ENCODE data around the gene MAPK8.

Gene MAPK8

DNA sequence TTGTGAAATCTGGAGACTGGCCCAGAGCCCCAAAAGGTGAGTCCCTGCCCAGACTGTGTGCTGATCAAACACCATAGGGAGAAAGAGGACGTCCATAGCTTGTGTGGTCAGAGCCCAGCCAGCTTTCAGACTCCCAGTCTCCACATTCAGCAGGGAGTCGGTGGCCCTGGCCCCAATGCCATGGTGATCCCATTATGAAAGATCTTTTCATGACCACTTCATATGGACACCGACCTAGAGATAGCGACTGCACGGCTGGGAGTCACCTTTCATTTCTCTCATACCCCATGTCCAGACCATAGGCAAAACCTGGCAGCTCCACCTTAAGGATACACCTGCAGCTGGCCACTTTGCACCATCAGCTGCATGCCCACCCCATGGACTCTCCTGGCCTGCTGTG, 172.0 kb downstream of the MAPK8 start:
- no peaks in the 10 kb centered on the region for H3K27me3 ChIP-seq (ENCODE audit: control insufficient read depth in 1 of 2, insufficient read depth in 2 of 2, low read length in 2 of 2)

GRCh38 chr10:48478980-48479811, 172.7 kb downstream of the MAPK8 start:
- Histone ChIP-seq H3K27ac (ENCODE audit: low read depth, low read length) (no peak overlapping the region), H3K4me3 (ENCODE audit: low read depth in 1 of 2, low read length in 2 of 2) (no peak overlapping the region), H3K9ac (ENCODE audit: low read depth in 1 of 2, low read length in 2 of 2) (no peak overlapping the region), H3K9me3 (ENCODE audit: control insufficient read depth in 1 of 2, low read length in 2 of 2) (no peaks in the 10 kb centered on the region), H3K4me1 (ENCODE audit: control insufficient read depth in 1 of 2, insufficient read depth in 2 of 2, low read length in 2 of 2) (no peaks in the 10 kb centered on the region), H3K27me3 (ENCODE audit: control insufficient read depth in 1 of 2, insufficient read depth in 2 of 2, low read length in 2 of 2) (no peaks in the 10 kb centered on the region), H3K36me3 (ENCODE audit: control insufficient read depth in 1 of 2, insufficient read depth in 2 of 2, low read length in 2 of 2) (no peaks in the 10 kb centered on the region)

More for the DNA sequence above, 172.0 kb downstream of the MAPK8 start:
- Histone ChIP-seq H3K9me3 (ENCODE audit: control insufficient read depth in 1 of 2, low read length in 2 of 2) (no peaks in the 10 kb centered on the region), H3K36me3 (ENCODE audit: control insufficient read depth in 1 of 2, insufficient read depth in 2 of 2, low read length in 2 of 2) (no peaks in the 10 kb centered on the region), H3K27ac (ENCODE audit: low read depth, low read length) (no peak overlapping the region), H3K4me3 (ENCODE audit: low read depth in 1 of 2, low read length in 2 of 2) (no peak overlapping the region), H3K4me1 (ENCODE audit: control insufficient read depth in 1 of 2, insufficient read depth in 2 of 2, low read length in 2 of 2) (no peaks in the 10 kb centered on the region), H3K9ac (ENCODE audit: low read depth in 1 of 2, low read length in 2 of 2) (no peak overlapping the region)

- Histone ChIP-seq H3K4me3 (ENCODE audit: low read depth in 1 of 2, low read length in 2 of 2) (no peak overlapping the region), H3K36me3 (ENCODE audit: control insufficient read depth in 1 of 2, insufficient read depth in 2 of 2, low read length in 2 of 2) (no peaks in the 10 kb centered on the region), H3K27me3 (ENCODE audit: control insufficient read depth in 1 of 2, insufficient read depth in 2 of 2, low read length in 2 of 2) (no peaks in the 10 kb centered on the region), H3K4me1 (ENCODE audit: control insufficient read depth in 1 of 2, insufficient read depth in 2 of 2, low read length in 2 of 2) (no peaks in the 10 kb centered on the region), H3K9ac (ENCODE audit: low read depth in 1 of 2, low read length in 2 of 2) (no peak overlapping the region), H3K9me3 (ENCODE audit: control insufficient read depth in 1 of 2, low read length in 2 of 2) (no peaks in the 10 kb centered on the region), H3K27ac (ENCODE audit: low read depth, low read length) (no peak overlapping the region)
Observed at GRCh38 chr10:48480397-48481374, 174.2 kb downstream of the MAPK8 start.

GRCh38 chr10:48481385-48481784, 174.9 kb downstream of the MAPK8 start:
- no peak overlapping the region for H3K27ac ChIP-seq (ENCODE audit: low read depth, low read length)
- H3K27me3 ChIP-seq (ENCODE audit: control insufficient read depth in 1 of 2, insufficient read depth in 2 of 2, low read length in 2 of 2): no peaks in the 10 kb centered on the region
- H3K9me3 ChIP-seq (ENCODE audit: control insufficient read depth in 1 of 2, low read length in 2 of 2): no peaks in the 10 kb centered on the region
- no peaks in the 10 kb centered on the region for H3K36me3 ChIP-seq (ENCODE audit: control insufficient read depth in 1 of 2, insufficient read depth in 2 of 2, low read length in 2 of 2)
- no peaks in the 10 kb centered on the region for H3K4me1 ChIP-seq (ENCODE audit: control insufficient read depth in 1 of 2, insufficient read depth in 2 of 2, low read length in 2 of 2)
- H3K9ac ChIP-seq (ENCODE audit: low read depth in 1 of 2, low read length in 2 of 2): no peak overlapping the region
- no peak overlapping the region for H3K4me3 ChIP-seq (ENCODE audit: low read depth in 1 of 2, low read length in 2 of 2)

DNA sequence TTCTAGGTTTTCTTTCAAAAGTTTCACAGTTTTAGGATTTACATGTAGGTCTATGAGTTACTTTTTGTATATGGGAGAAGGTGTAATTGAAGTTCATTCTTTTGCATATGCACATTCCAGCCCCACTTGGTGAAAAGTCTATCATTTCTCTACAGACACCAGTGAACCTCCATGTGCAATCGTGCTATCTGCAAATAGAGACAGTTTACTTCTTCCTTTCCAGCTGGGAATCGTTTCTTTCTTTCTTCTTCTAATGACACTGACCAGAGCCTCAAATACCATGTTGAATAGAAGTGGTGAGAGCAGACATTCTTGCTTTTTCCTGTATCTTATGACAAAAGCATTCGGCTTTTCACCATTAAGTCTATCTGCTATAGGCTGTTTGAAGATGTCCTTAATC, 175.7 kb downstream of the MAPK8 start:
- no peak overlapping the region for H3K9ac ChIP-seq (ENCODE audit: low read depth in 1 of 2, low read length in 2 of 2)
- H3K27me3 ChIP-seq (ENCODE audit: control insufficient read depth in 1 of 2, insufficient read depth in 2 of 2, low read length in 2 of 2): no peaks in the 10 kb centered on the region
- H3K9me3 ChIP-seq (ENCODE audit: control insufficient read depth in 1 of 2, low read length in 2 of 2): no peaks in the 10 kb centered on the region
- no peak overlapping the region for H3K4me3 ChIP-seq (ENCODE audit: low read depth in 1 of 2, low read length in 2 of 2)
- no peaks in the 10 kb centered on the region for H3K4me1 ChIP-seq (ENCODE audit: control insufficient read depth in 1 of 2, insufficient read depth in 2 of 2, low read length in 2 of 2)
- H3K36me3 ChIP-seq (ENCODE audit: control insufficient read depth in 1 of 2, insufficient read depth in 2 of 2, low read length in 2 of 2): no peaks in the 10 kb centered on the region
- no peak overlapping the region for H3K27ac ChIP-seq (ENCODE audit: low read depth, low read length)

GRCh38 chr10:48484911-48485310, 178.4 kb downstream of the MAPK8 start:
- H3K27ac ChIP-seq (ENCODE audit: low read depth, low read length): no peak overlapping the region
- no peak overlapping the region for H3K4me3 ChIP-seq (ENCODE audit: low read depth in 1 of 2, low read length in 2 of 2)
- no peak overlapping the region for H3K9ac ChIP-seq (ENCODE audit: low read depth in 1 of 2, low read length in 2 of 2)
- no peaks in the 10 kb centered on the region for H3K36me3 ChIP-seq (ENCODE audit: control insufficient read depth in 1 of 2, insufficient read depth in 2 of 2, low read length in 2 of 2)
- H3K4me1 ChIP-seq (ENCODE audit: control insufficient read depth in 1 of 2, insufficient read depth in 2 of 2, low read length in 2 of 2): no peaks in the 10 kb centered on the region
- H3K9me3 ChIP-seq (ENCODE audit: control insufficient read depth in 1 of 2, low read length in 2 of 2): no peaks in the 10 kb centered on the region
- no peaks in the 10 kb centered on the region for H3K27me3 ChIP-seq (ENCODE audit: control insufficient read depth in 1 of 2, insufficient read depth in 2 of 2, low read length in 2 of 2)

GRCh38 chr10:48485711-48486110, 179.2 kb downstream of the MAPK8 start:
- Histone ChIP-seq H3K36me3 (ENCODE audit: control insufficient read depth in 1 of 2, insufficient read depth in 2 of 2, low read length in 2 of 2) (no peaks in the 10 kb centered on the region), H3K9ac (ENCODE audit: low read depth in 1 of 2, low read length in 2 of 2) (no peak overlapping the region), H3K4me1 (ENCODE audit: control insufficient read depth in 1 of 2, insufficient read depth in 2 of 2, low read length in 2 of 2) (no peaks in the 10 kb centered on the region), H3K9me3 (ENCODE audit: control insufficient read depth in 1 of 2, low read length in 2 of 2) (no peaks in the 10 kb centered on the region), H3K4me3 (ENCODE audit: low read depth in 1 of 2, low read length in 2 of 2) (no peak overlapping the region), H3K27ac (ENCODE audit: low read depth, low read length) (no peak overlapping the region), H3K27me3 (ENCODE audit: control insufficient read depth in 1 of 2, insufficient read depth in 2 of 2, low read length in 2 of 2) (no peaks in the 10 kb centered on the region)

- Histone ChIP-seq H3K36me3 (ENCODE audit: control insufficient read depth in 1 of 2, insufficient read depth in 2 of 2, low read length in 2 of 2) (no peaks in the 10 kb centered on the region), H3K27ac (ENCODE audit: low read depth, low read length) (no peak overlapping the region), H3K4me1 (ENCODE audit: control insufficient read depth in 1 of 2, insufficient read depth in 2 of 2, low read length in 2 of 2) (no peaks in the 10 kb centered on the region), H3K9ac (ENCODE audit: low read depth in 1 of 2, low read length in 2 of 2) (no peak overlapping the region), H3K9me3 (ENCODE audit: control insufficient read depth in 1 of 2, low read length in 2 of 2) (no peaks in the 10 kb centered on the region), H3K27me3 (ENCODE audit: control insufficient read depth in 1 of 2, insufficient read depth in 2 of 2, low read length in 2 of 2) (no peaks in the 10 kb centered on the region), H3K4me3 (ENCODE audit: low read depth in 1 of 2, low read length in 2 of 2) (no peak overlapping the region)
Observed at GRCh38 chr10:48487244-48487643, 180.8 kb downstream of the MAPK8 start.

All from duodenal mucosa (tissue), 2 donors.